ENCODE results near the gene SPOCK3. TPM values are rescaled to one million over a fixed set of nuclear protein-coding genes. Genes with fewer than 3 reads are reported as not detected.
"Not testable (repeated sequence)": the region's sequence is repeated elsewhere in the genome, so short reads cannot be mapped to it uniquely, and the experiment has no call there.

The SPOCK3 gene
- not detected in 2 replicates for total RNA-seq (2012; rRNA removed)

DNA sequence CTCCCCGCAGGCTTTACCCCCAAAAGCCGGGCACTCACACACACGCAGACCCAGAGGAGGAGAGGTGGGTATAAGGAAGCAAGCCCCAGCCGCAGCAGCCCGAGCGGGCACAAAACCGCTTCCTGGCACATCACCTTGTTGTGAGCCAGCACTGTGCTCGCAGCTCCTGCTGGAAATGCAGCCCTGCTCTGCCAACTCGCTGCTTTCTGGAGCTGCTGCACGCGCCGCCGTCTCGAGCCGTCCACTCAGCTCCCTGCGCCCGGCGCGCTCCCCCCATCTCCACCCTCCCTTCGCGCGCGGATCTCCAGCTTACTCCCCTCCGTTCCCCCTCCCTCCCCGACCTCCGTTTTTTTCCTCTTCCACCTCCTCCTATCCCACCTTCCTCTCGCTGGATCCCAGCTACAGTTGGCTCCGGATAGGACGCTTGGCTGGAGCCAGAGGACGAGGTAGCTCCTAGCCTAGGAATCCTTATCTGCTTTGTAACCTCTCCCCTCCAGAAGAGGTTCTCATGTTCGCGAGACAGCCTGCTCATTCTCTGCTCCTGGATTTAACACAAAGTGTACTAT is at the start of gene SPOCK3:
SPOCK3 (minus strand) TSS at position 179 of the 566 bp plus-strand sequence.
- Histone ChIP-seq H3K27me3 (ENCODE audit: control insufficient read depth, insufficient read depth, low read length) (peaks cover 43% of the 10 kb centered on the region), H3K4me3 (ENCODE audit: low read length) (peak within 1 kb of the TSS; percentile 74), H3K9ac (ENCODE audit: low read depth, low read length) (peak within 1 kb of the TSS; percentile 41)

DNA sequence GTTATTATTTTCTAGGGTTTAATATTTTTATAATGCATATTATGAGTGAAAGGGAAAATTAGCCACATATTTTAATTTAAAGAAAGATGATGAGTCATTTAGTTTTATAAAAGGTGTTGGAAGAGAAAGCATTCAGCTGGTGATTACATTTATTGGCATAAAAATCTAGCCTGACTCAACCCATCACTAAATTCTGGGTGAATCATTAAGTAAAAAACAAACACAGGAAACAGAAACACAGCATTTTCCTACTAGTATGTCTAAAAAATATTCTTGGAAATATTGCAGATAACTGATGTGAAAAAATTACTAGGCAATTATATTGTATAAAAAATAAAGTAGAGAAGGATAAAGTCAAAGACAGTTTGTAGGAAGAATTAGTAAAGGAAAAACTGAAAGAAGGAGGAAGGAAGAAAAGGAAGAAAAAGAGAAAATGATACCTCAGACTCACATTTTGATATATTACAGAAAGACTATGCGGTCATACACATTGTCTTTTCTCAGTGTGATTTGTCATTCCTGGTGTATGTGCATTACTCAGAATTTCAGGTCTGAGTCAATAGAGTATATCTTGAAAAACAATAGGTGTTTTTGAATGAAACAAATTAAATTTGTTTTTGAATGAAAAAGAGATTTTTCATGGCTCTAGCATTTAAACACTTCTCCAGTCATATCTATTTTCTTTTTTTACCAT is 48.0 kb upstream of the SPOCK3 start:
- no peak overlapping the region for H3K4me3 ChIP-seq (ENCODE audit: low read length)
- H3K4me2 ChIP-seq (ENCODE audit: low read length) = no peak overlapping the region
- H3K36me3 ChIP-seq (ENCODE audit: insufficient read depth, low read length) = no peaks in the 10 kb centered on the region
- H3K9me3 ChIP-seq (replicated peaks; ENCODE audit: low read length) = no peaks in the 10 kb centered on the region
- no peak overlapping the region for H3K9ac ChIP-seq (ENCODE audit: low read depth, low read length)
- no peaks in the 10 kb centered on the region for H3K27me3 ChIP-seq (ENCODE audit: control insufficient read depth, insufficient read depth, low read length)
- no peaks in the 10 kb centered on the region for H3K4me1 ChIP-seq (ENCODE audit: control insufficient read depth, insufficient read depth, low read length)

More for the DNA sequence above, at the start of gene SPOCK3:
- Histone ChIP-seq H3K4me1 (ENCODE audit: control insufficient read depth, insufficient read depth, low read length) (peaks cover 9% of the 10 kb centered on the region), H3K36me3 (ENCODE audit: insufficient read depth, low read length) (no peaks in the 10 kb centered on the region), H3K9me3 (replicated peaks; ENCODE audit: low read length) (no peaks in the 10 kb centered on the region), H3K4me2 (ENCODE audit: low read length) (peak within 1 kb of the TSS; percentile 90)

DNA sequence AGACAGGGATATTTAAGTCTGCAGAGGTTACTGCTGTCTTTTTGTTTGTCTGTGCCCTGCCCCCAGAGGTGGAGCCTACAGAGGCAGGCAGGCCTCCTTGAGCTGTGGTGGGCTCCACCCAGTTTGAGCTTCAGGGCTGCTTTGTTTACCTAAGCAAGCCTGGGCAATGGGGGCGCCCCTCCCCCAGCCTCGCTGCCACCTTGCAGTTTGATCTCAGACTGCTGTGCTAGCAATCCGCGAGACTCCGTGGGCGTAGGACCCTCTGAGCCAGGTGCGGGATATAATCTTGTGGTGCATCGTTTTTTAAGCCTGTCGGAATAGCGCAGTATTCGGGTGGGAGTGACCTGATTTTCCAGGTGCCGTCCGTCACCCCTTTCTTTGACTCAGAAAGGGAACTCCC is 47.3 kb upstream of the SPOCK3 start:
- not testable (repeated sequence) for H3K4me3 ChIP-seq (ENCODE audit: low read length); H3K4me1 ChIP-seq (ENCODE audit: control insufficient read depth, insufficient read depth, low read length); H3K9ac ChIP-seq (ENCODE audit: low read depth, low read length); H3K27me3 ChIP-seq (ENCODE audit: control insufficient read depth, insufficient read depth, low read length); H3K36me3 ChIP-seq (ENCODE audit: insufficient read depth, low read length); H3K9me3 ChIP-seq (replicated peaks; ENCODE audit: low read length); H3K4me2 ChIP-seq (ENCODE audit: low read length)

DNA sequence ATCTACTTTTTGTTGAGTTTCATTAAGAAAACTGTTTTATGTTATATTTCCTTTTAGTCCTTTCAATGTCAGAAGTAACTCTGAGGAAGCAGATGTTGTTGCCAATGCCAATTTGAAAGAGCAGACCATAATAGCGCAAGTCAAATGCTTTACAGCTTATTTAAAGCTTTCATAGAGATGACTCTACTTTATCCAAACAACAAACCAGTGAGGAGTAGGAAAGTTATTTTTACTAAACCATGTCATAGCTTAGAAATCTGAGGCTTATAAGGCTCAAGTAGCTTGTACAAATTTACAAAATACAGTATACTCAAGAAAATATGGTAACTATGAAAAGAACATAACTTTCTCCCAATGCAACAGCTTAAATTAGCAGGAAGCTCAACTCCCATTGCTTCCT is 40.1 kb upstream of the SPOCK3 start:
- Histone ChIP-seq H3K4me3 (ENCODE audit: low read length) (no peak overlapping the region), H3K36me3 (ENCODE audit: insufficient read depth, low read length) (no peaks in the 10 kb centered on the region), H3K9me3 (replicated peaks; ENCODE audit: low read length) (no peaks in the 10 kb centered on the region), H3K27me3 (ENCODE audit: control insufficient read depth, insufficient read depth, low read length) (no peaks in the 10 kb centered on the region), H3K4me2 (ENCODE audit: low read length) (no peak overlapping the region), H3K4me1 (ENCODE audit: control insufficient read depth, insufficient read depth, low read length) (no peaks in the 10 kb centered on the region), H3K9ac (ENCODE audit: low read depth, low read length) (no peak overlapping the region)

DNA sequence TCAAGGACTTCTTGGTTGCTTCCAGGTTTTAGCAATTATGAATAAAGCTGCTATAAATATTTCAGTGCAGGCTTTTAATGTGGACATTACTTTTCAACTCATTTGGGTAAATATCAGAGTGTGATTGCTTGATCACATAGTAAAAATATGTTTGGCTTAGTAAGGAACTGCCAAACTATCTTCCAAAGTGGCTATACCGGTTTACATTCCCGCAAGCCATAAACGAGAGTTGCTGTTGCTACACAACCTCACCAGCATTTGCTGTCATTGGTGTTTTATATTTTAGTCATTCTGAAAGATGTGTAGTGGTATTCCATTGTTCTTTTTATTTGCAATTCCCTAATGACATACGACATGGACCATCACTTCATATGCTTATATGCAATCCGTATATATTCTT is 30.9 kb upstream of the SPOCK3 start:
- Histone ChIP-seq H3K27me3 (ENCODE audit: control insufficient read depth, insufficient read depth, low read length) (no peaks in the 10 kb centered on the region), H3K9me3 (replicated peaks; ENCODE audit: low read length) (no peaks in the 10 kb centered on the region), H3K4me2 (ENCODE audit: low read length) (no peak overlapping the region), H3K9ac (ENCODE audit: low read depth, low read length) (no peak overlapping the region), H3K4me3 (ENCODE audit: low read length) (no peak overlapping the region), H3K36me3 (ENCODE audit: insufficient read depth, low read length) (no peaks in the 10 kb centered on the region), H3K4me1 (ENCODE audit: control insufficient read depth, insufficient read depth, low read length) (no peaks in the 10 kb centered on the region)

DNA sequence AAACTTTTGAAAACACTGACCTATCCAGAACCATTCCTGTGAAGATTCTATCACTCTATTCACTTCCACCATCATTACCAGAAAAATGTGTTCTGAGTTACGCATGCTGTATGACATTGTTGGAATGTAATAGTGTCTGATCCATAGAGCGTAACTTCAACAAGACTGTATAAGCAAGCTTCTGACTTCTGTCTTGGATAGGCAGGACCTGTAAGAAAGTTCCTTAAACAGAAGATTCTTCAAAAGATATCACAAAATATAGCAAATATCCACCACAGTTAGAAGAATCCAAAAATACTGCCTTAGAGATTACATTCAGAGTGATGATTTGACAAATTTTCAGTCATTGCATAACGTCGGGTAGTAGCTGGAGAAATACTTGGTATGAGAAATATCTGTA is 14.0 kb upstream of the SPOCK3 start:
- Histone ChIP-seq H3K4me1 (ENCODE audit: control insufficient read depth, insufficient read depth, low read length) (no peaks in the 10 kb centered on the region), H3K9me3 (replicated peaks; ENCODE audit: low read length) (no peaks in the 10 kb centered on the region), H3K36me3 (ENCODE audit: insufficient read depth, low read length) (no peaks in the 10 kb centered on the region), H3K9ac (ENCODE audit: low read depth, low read length) (no peak overlapping the region), H3K27me3 (ENCODE audit: control insufficient read depth, insufficient read depth, low read length) (no peaks in the 10 kb centered on the region), H3K4me2 (ENCODE audit: low read length) (no peak overlapping the region), H3K4me3 (ENCODE audit: low read length) (no peak overlapping the region)

DNA sequence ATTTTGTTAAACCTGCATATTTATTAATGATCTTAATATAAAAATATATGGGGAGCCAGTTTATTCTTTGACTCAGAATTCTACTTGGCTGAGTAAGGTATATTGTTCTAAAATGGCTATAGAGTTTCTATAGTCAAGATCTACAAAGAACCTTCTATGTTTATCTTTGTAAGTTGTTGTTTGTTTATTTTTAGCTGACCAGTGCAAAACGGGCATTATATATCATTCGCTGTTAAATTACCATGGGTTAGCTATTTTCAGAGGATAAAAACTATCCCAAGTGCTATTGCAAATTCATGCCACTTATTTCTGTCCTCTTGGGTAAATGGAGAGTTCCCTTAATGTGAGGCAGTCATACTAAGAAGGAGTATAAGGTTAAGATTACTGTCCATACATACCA is 5.3 kb upstream of the SPOCK3 start:
- Histone ChIP-seq H3K4me1 (ENCODE audit: control insufficient read depth, insufficient read depth, low read length) (peaks cover under 1% of the 10 kb centered on the region), H3K9ac (ENCODE audit: low read depth, low read length) (no peak overlapping the region), H3K9me3 (replicated peaks; ENCODE audit: low read length) (no peaks in the 10 kb centered on the region), H3K36me3 (ENCODE audit: insufficient read depth, low read length) (no peaks in the 10 kb centered on the region), H3K4me3 (ENCODE audit: low read length) (no peak overlapping the region), H3K4me2 (ENCODE audit: low read length) (no peak overlapping the region), H3K27me3 (ENCODE audit: control insufficient read depth, insufficient read depth, low read length) (peaks cover 14% of the 10 kb centered on the region)

DNA sequence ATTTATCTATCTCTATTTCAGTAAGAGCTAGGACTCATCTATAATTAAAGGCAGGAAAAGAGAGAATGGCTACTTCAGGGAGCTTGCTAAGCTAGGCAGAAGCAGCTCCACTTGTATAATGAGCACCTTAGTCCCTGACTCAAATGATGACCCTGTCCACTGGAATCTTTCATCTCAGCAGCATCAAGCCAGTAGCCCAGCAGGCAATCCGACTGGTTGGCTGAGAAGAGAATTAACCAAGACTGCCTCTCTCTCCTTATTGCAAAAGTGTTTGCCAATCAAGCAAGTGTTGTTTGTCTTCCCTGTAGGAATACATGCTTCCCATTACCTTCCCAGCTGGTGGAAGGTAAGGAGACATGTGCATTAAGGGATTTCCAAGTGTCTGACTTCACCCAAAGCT is 3.9 kb upstream of the SPOCK3 start:
- H3K9ac ChIP-seq (ENCODE audit: low read depth, low read length) = no peak overlapping the region
- H3K36me3 ChIP-seq (ENCODE audit: insufficient read depth, low read length) = no peaks in the 10 kb centered on the region
- no peaks in the 10 kb centered on the region for H3K9me3 ChIP-seq (replicated peaks; ENCODE audit: low read length)
- peaks cover 28% of the 10 kb centered on the region for H3K27me3 ChIP-seq (ENCODE audit: control insufficient read depth, insufficient read depth, low read length)
- H3K4me1 ChIP-seq (ENCODE audit: control insufficient read depth, insufficient read depth, low read length) = peaks cover 9% of the 10 kb centered on the region
- no peak overlapping the region for H3K4me3 ChIP-seq (ENCODE audit: low read length)
- no peak overlapping the region for H3K4me2 ChIP-seq (ENCODE audit: low read length)

DNA sequence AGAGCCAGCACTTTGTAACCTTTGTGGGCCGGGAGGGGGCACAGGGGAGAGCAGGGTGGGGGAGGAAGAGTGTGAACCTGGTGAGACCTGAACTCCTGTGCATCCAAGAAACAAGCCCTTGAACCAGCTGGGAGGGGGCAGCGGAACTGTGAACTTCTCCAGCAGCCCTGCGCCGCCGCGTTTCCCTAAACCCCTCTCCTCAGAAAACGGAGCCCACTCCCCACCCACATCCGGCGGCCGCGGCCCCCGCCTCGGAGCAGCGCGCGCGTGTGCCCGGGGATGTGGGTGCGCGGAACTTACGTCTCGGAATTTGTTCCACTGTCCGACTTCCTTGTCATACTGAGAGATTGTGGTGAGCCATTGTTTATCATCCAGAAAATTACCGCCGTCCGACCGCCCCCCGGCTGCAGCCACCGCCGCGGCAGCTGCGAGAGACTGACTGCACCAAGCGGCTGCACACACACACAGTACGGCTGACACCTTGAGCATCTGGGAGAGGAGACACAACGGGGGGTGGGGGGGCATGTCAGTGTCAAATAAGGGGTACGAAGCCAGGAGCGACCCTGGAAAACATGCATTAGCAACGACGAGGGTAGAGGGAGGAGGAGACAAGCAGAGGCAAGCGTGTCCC is 494 bp downstream of the SPOCK3 start:
- Histone ChIP-seq H3K27me3 (ENCODE audit: control insufficient read depth, insufficient read depth, low read length) (peaks cover 43% of the 10 kb centered on the region), H3K9ac (ENCODE audit: low read depth, low read length) (peak overlapping the region; percentile 41), H3K9me3 (replicated peaks; ENCODE audit: low read length) (no peaks in the 10 kb centered on the region), H3K4me1 (ENCODE audit: control insufficient read depth, insufficient read depth, low read length) (peaks cover 9% of the 10 kb centered on the region), H3K36me3 (ENCODE audit: insufficient read depth, low read length) (no peaks in the 10 kb centered on the region), H3K4me2 (ENCODE audit: low read length) (peak overlapping the region; percentile 90), H3K4me3 (ENCODE audit: low read length) (peak overlapping the region; percentile 74)

DNA sequence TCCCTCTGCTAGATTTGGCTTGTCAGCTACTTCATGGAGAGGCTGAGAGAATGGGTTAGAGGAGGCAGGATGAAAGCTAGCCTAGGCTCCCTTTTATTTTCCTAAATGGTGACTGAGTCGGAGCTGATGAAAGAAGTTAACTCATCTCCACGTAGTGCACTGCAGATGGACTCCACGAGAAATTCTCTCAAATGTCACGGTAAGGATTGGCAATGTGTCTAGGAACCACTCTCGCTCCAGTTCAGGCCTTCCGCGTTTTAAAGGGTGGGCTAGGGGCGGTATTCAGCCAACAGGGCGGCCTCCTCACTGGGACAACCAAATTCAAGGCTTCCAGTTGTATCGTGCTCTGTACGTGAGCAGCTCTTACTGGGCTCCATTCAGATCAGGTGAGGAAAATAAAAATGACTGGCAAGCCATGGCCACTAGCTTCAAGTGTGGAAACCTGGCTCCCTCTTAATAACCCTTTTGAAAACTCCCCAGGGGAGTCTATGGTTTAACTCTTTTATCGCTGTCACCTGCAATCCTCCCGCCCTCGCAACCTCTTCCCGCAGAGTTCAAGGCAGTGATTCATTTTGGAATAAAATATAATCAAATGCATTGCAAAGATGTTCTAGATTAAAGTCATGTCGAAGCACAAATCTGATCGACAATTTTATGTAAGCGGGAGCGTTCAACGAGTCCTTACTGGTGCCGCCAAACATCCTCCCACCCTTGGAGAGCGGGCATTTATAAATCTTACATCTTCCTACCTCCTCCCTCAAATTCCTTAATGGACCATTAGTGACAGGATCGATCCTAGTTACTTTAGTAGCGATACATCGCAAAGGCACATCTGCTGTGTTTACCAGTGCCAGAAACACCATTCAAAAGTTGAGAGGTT is 1.2 kb downstream of the SPOCK3 start:
- no peaks in the 10 kb centered on the region for H3K36me3 ChIP-seq (ENCODE audit: insufficient read depth, low read length)
- no peak overlapping the region for H3K9ac ChIP-seq (ENCODE audit: low read depth, low read length)
- H3K4me3 ChIP-seq (ENCODE audit: low read length) = peak overlapping the region; percentile 74
- H3K9me3 ChIP-seq (replicated peaks; ENCODE audit: low read length) = no peaks in the 10 kb centered on the region
- peak overlapping the region; percentile 90 for H3K4me2 ChIP-seq (ENCODE audit: low read length)
- H3K4me1 ChIP-seq (ENCODE audit: control insufficient read depth, insufficient read depth, low read length) = peaks cover 9% of the 10 kb centered on the region
- peaks cover 43% of the 10 kb centered on the region for H3K27me3 ChIP-seq (ENCODE audit: control insufficient read depth, insufficient read depth, low read length)

DNA sequence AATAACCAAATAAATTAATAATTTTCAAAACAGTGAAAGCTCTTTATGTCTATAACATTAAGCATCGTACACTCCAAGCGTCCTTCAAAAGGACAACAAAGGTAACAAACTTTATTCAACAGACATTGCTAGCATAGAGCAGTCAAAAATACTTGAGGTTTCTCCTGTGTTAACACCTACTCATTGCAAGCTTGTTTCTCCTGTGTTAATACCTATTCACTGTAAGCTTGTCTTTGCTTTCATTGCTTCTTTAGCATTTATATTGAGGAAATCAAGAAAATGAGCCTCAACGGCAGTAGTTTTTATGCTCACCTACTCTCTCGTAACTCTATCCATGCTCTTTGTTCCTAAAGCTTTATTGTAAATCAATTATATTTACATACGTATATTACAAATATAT is 3.5 kb downstream of the SPOCK3 start:
- Histone ChIP-seq H3K9ac (ENCODE audit: low read depth, low read length) (no peak overlapping the region), H3K4me3 (ENCODE audit: low read length) (no peak overlapping the region), H3K9me3 (replicated peaks; ENCODE audit: low read length) (no peaks in the 10 kb centered on the region), H3K27me3 (ENCODE audit: control insufficient read depth, insufficient read depth, low read length) (peaks cover 39% of the 10 kb centered on the region), H3K4me1 (ENCODE audit: control insufficient read depth, insufficient read depth, low read length) (peaks cover 9% of the 10 kb centered on the region), H3K36me3 (ENCODE audit: insufficient read depth, low read length) (no peaks in the 10 kb centered on the region), H3K4me2 (ENCODE audit: low read length) (no peak overlapping the region)

All from skeletal muscle satellite cell (primary cell).